Measurements from ENCODE around the gene FHDC1.

DNA sequence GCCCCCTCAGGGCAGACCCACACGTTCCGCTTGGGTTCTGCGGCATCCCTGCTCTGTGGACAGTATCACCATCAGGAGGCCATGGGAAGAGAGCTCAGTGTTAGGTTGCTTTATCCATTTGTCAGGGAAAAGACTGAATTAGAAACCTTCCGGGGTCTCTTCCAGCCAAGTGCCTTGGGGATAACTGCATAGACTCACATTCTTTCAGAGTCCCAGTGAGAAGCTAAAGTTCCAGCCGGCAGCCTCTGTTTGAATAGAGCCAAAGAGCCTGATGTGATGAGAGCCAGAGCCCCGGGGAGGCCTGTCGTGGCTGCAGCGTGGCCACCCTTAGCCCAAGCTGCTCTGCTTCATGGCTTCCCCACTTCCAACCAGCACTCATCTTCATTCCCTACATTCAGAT, 85.2 kb downstream of the FHDC1 start:
- TF ChIP-seq, protein P1, sequence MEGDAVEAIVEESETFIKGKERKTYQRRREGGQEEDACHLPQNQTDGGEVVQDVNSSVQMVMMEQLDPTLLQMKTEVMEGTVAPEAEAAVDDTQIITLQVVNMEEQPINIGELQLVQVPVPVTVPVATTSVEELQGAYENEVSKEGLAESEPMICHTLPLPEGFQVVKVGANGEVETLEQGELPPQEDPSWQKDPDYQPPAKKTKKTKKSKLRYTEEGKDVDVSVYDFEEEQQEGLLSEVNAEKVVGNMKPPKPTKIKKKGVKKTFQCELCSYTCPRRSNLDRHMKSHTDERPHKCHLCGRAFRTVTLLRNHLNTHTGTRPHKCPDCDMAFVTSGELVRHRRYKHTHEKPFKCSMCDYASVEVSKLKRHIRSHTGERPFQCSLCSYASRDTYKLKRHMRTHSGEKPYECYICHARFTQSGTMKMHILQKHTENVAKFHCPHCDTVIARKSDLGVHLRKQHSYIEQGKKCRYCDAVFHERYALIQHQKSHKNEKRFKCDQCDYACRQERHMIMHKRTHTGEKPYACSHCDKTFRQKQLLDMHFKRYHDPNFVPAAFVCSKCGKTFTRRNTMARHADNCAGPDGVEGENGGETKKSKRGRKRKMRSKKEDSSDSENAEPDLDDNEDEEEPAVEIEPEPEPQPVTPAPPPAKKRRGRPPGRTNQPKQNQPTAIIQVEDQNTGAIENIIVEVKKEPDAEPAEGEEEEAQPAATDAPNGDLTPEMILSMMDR (IDR thresholded peaks at IDR 0.05) = no peak
- TF ChIP-seq HOXB5 (CRISPR knock-in tag; IDR thresholded peaks at IDR 0.05) (no peak), CEBPB (IDR thresholded peaks at IDR 0.05) (no peak), EHMT2 (IDR thresholded peaks at IDR 0.05; ENCODE audit: low read depth) (no peak)

Measured in A549 (cell line).